ENCODE measurements around the gene EXOSC9.

GRCh38 chr4:121822047-121822446 lies 20.9 kb downstream of the EXOSC9 start:
- TF ChIP-seq, protein P1, sequence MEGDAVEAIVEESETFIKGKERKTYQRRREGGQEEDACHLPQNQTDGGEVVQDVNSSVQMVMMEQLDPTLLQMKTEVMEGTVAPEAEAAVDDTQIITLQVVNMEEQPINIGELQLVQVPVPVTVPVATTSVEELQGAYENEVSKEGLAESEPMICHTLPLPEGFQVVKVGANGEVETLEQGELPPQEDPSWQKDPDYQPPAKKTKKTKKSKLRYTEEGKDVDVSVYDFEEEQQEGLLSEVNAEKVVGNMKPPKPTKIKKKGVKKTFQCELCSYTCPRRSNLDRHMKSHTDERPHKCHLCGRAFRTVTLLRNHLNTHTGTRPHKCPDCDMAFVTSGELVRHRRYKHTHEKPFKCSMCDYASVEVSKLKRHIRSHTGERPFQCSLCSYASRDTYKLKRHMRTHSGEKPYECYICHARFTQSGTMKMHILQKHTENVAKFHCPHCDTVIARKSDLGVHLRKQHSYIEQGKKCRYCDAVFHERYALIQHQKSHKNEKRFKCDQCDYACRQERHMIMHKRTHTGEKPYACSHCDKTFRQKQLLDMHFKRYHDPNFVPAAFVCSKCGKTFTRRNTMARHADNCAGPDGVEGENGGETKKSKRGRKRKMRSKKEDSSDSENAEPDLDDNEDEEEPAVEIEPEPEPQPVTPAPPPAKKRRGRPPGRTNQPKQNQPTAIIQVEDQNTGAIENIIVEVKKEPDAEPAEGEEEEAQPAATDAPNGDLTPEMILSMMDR (IDR thresholded peaks at IDR 0.05; ENCODE audit: low read depth, low read length, missing input control): no peak
- TF ChIP-seq JUND (IDR thresholded peaks at IDR 0.05): no peak
- TF ChIP-seq, protein P2, sequence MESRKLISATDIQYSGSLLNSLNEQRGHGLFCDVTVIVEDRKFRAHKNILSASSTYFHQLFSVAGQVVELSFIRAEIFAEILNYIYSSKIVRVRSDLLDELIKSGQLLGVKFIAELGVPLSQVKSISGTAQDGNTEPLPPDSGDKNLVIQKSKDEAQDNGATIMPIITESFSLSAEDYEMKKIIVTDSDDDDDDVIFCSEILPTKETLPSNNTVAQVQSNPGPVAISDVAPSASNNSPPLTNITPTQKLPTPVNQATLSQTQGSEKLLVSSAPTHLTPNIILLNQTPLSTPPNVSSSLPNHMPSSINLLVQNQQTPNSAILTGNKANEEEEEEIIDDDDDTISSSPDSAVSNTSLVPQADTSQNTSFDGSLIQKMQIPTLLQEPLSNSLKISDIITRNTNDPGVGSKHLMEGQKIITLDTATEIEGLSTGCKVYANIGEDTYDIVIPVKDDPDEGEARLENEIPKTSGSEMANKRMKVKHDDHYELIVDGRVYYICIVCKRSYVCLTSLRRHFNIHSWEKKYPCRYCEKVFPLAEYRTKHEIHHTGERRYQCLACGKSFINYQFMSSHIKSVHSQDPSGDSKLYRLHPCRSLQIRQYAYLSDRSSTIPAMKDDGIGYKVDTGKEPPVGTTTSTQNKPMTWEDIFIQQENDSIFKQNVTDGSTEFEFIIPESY (IDR thresholded peaks at IDR 0.05): no peak
- TF ChIP-seq TAF1 (conservative IDR thresholded peaks at IDR 0.05): no peak
- TF ChIP-seq, protein P3, sequence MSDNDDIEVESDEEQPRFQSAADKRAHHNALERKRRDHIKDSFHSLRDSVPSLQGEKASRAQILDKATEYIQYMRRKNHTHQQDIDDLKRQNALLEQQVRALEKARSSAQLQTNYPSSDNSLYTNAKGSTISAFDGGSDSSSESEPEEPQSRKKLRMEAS (IDR thresholded peaks at IDR 0.05): no peak
- no peak for TF ChIP-seq GABPA (IDR thresholded peaks at IDR 0.05 in 1 of 2, conservative IDR thresholded peaks at IDR 0.05 in 1 of 2)
- TF ChIP-seq YY1 (IDR thresholded peaks at IDR 0.05): no peak
- TF ChIP-seq, protein P4, sequence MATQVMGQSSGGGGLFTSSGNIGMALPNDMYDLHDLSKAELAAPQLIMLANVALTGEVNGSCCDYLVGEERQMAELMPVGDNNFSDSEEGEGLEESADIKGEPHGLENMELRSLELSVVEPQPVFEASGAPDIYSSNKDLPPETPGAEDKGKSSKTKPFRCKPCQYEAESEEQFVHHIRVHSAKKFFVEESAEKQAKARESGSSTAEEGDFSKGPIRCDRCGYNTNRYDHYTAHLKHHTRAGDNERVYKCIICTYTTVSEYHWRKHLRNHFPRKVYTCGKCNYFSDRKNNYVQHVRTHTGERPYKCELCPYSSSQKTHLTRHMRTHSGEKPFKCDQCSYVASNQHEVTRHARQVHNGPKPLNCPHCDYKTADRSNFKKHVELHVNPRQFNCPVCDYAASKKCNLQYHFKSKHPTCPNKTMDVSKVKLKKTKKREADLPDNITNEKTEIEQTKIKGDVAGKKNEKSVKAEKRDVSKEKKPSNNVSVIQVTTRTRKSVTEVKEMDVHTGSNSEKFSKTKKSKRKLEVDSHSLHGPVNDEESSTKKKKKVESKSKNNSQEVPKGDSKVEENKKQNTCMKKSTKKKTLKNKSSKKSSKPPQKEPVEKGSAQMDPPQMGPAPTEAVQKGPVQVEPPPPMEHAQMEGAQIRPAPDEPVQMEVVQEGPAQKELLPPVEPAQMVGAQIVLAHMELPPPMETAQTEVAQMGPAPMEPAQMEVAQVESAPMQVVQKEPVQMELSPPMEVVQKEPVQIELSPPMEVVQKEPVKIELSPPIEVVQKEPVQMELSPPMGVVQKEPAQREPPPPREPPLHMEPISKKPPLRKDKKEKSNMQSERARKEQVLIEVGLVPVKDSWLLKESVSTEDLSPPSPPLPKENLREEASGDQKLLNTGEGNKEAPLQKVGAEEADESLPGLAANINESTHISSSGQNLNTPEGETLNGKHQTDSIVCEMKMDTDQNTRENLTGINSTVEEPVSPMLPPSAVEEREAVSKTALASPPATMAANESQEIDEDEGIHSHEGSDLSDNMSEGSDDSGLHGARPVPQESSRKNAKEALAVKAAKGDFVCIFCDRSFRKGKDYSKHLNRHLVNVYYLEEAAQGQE (IDR thresholded peaks at IDR 0.05): no peak
- TF ChIP-seq SP1 (IDR thresholded peaks at IDR 0.05): no peak
- TF ChIP-seq EGR1 (IDR thresholded peaks at IDR 0.05; ENCODE audit: low read depth in 2 of 2): no peak
- TF ChIP-seq ATF3 (IDR thresholded peaks at IDR 0.05): no peak
